GM19239 (cell line): ENCODE results near the gene SHF.

Experiments used
- DNase-seq: peaks from one replicate; pipeline ENCODE4 v3.0.0; 2011; ENCODE audit warnings: low spot score; ENCODE audit not compliant: insufficient read length
- FAIRE-seq: peaks from 2 replicates; lab custom pipeline; 2011; peaks lifted over from hg19 to GRCh38; lab: Jason Lieb, UNC

SHF gene

GRCh38 chr15:45131510-45131909, 56.3 kb downstream of the SHF start:
- no peak for DNase-seq
- FAIRE-seq, result no peak

- DNase-seq (no peak), FAIRE-seq (no peak)
Measured at GRCh38 chr15:45130291-45131000, 57.3 kb downstream of the SHF start.

GRCh38 chr15:45129651-45130129, 58.1 kb downstream of the SHF start, which contains the start of the genes DUOX1 and DUOXA1:
DUOX1 (plus strand) TSS chr15:45129994; CDS start chr15:45131967, 1,973 bp downstream.
DUOXA1 (minus strand) TSS chr15:45129879; CDS start chr15:45123014, 6,865 bp downstream.
- no peak for DNase-seq
- FAIRE-seq, result no peak

GRCh38 chr15:45128971-45129639, 58.7 kb downstream of the SHF start:
- DNase-seq (no peak), FAIRE-seq (no peak)

- FAIRE-seq, result no peak
- DNase-seq, result no peak
Measured at GRCh38 chr15:45126535-45127158, 61.1 kb downstream of the SHF start.

GRCh38 chr15:45123397-45123796, 64.4 kb downstream of the SHF start:
- FAIRE-seq, result no peak

GRCh38 chr15:45122719-45123118, 65.0 kb downstream of the SHF start:
- no peak for FAIRE-seq
- DNase-seq, result no peak

More at GRCh38 chr15:45123397-45123796, 64.4 kb downstream of the SHF start:
- no peak for DNase-seq

GRCh38 chr15:45121706-45122417, 65.9 kb downstream of the SHF start:
- FAIRE-seq (no peak), DNase-seq (no peak)

- DNase-seq, result no peak
- FAIRE-seq, result no peak
Measured at GRCh38 chr15:45121020-45121419, 66.7 kb downstream of the SHF start.

GRCh38 chr15:45120081-45120972, 67.4 kb downstream of the SHF start:
- DNase-seq, result no peak

GRCh38 chr15:45118996-45119395, 68.8 kb downstream of the SHF start:
- FAIRE-seq, result no peak
- no peak for DNase-seq

More at GRCh38 chr15:45120081-45120972, 67.4 kb downstream of the SHF start:
- FAIRE-seq, result no peak

- DNase-seq (peak; percentile 95), FAIRE-seq (peak; percentile 93)
Measured at GRCh38 chr15:45118131-45118588, 69.6 kb downstream of the SHF start.

GRCh38 chr15:45117308-45118130, 70.2 kb downstream of the SHF start:
- DNase-seq, result no peak

More at GRCh38 chr15:45117308-45118130, 70.2 kb downstream of the SHF start:
- FAIRE-seq, result no peak
